SH-SY5Y (cell line): ENCODE results near the gene ARVCF.

Experiments used
- GATA2 ChIP-seq: IDR thresholded peaks from 2 replicates; pipeline ENCODE4 v1.6.1; 2011; ENCODE audit warnings: mild to moderate bottlenecking, low read depth, low read length
- GATA3 ChIP-seq: IDR thresholded peaks from 2 replicates; pipeline ENCODE4 v1.6.1; 2011; ENCODE audit warnings: low read depth, mild to moderate bottlenecking, low read length, moderate library complexity

- TF ChIP-seq GATA2 (no peak; the same call in none of the 2 replicates), GATA3 (no peak)
Measured at GRCh38 chr22:20009582-20010306, 6.9 kb downstream of the ARVCF start.
